ENCODE results near the gene MRPL2.
"Not testable (repeated sequence)": the region's sequence is repeated elsewhere in the genome, so short reads cannot be mapped to it uniquely, and the experiment has no call there.

The MRPL2 gene

GRCh38 chr6:43052225-43052841, 6.9 kb downstream of the MRPL2 start:
- no peak for DNase-seq

GRCh38 chr6:43050981-43051380, 8.3 kb downstream of the MRPL2 start:
- DNase-seq, result no peak

- no peak for DNase-seq
Observed at GRCh38 chr6:43047998-43048397, 11.2 kb downstream of the MRPL2 start.

- no peak for DNase-seq
Observed at GRCh38 chr6:43045371-43045930, 13.8 kb downstream of the MRPL2 start.

GRCh38 chr6:43043310-43043709, 15.9 kb downstream of the MRPL2 start:
- no peak for DNase-seq

- not testable (repeated sequence) for DNase-seq
Observed at GRCh38 chr6:43041475-43041874, 17.8 kb downstream of the MRPL2 start.

GRCh38 chr6:43040542-43041257, 18.5 kb downstream of the MRPL2 start:
- DNase-seq, result no peak

- no peak for DNase-seq
Observed at GRCh38 chr6:43038727-43039126, 20.5 kb downstream of the MRPL2 start.

- no peak for DNase-seq
Observed at GRCh38 chr6:43037706-43038105, 21.5 kb downstream of the MRPL2 start.

GRCh38 chr6:43037197-43037596, 22.0 kb downstream of the MRPL2 start:
- DNase-seq, result no peak

GRCh38 chr6:43036712-43037111, 22.5 kb downstream of the MRPL2 start:
- DNase-seq, result no peak

- DNase-seq, result no peak
Observed at GRCh38 chr6:43035495-43036194, 23.6 kb downstream of the MRPL2 start.

GRCh38 chr6:43034190-43034525, 25.1 kb downstream of the MRPL2 start:
- DNase-seq, result no peak

- DNase-seq, result no peak
Observed at GRCh38 chr6:43033496-43034189, 25.6 kb downstream of the MRPL2 start.

- DNase-seq, result no peak
Observed at GRCh38 chr6:43032326-43032725, 26.9 kb downstream of the MRPL2 start.

GRCh38 chr6:43029120-43029519, 30.1 kb downstream of the MRPL2 start:
- DNase-seq, result no peak

GRCh38 chr6:43026365-43026764, 32.9 kb downstream of the MRPL2 start:
- no peak for DNase-seq

GRCh38 chr6:43024436-43024835, 34.8 kb downstream of the MRPL2 start:
- no peak for DNase-seq

GRCh38 chr6:43021270-43022047, 37.8 kb downstream of the MRPL2 start, which contains the start of gene RRP36:
RRP36 (plus strand) TSS chr6:43021623; CDS start chr6:43021655, 32 bp downstream.
- peak; percentile 65 for DNase-seq

- DNase-seq, result no peak
Observed at GRCh38 chr6:43020847-43021246, 38.4 kb downstream of the MRPL2 start.

GRCh38 chr6:43020052-43020705, 39.1 kb downstream of the MRPL2 start:
- no peak for DNase-seq

- DNase-seq, result no peak
Observed at GRCh38 chr6:43019152-43019551, 40.1 kb downstream of the MRPL2 start.

Data from fibroblast of skin of right quadriceps (primary cell).